ENCODE data around the gene NAB2.

DNA sequence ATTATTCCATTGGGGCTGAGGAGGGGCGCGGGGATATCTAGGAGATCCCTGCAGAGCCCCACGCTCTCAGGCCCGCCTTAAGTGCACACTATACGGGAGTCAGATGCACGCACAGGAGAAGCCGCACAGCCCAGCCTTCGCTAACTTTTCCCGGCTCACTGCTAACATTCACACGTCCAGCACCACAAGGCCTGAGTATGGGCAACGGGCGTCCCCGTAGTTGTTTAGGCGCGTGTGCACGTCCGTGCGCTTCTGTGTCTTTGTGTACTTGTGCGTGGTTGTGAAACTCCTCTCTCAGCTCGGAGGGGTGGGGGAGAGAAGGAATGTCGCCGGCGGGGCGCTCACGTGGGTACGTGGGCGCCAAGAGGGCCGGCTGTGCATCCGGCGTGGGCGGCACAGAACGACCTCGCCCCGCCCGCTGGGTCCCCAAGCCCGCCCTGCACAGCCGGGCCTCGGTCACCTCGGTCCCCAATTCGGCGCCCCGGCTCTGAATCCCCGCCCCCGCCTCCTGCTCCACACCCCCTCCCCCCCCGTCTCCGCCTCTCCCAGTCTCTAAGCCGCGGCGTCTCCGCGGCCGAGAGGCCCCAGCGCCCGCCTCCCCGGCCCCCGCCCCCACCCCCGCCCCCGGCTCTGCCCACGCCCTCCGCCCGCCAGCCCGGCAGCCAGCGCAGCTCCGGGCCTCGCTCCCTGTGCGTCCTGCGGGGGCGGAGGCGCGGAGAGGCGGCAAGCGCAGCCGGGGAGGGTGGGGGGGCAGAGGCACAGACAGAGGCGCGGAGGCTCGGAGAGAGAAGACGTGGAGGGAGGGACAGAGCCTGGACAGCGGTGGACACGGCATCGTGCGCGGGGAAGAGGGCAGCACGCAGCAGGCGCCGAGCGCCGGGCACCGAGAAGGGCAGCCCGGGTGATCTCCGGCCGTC is at the start of gene NAB2:
- peak; percentile 87 for TF ChIP-seq ZBTB26 (tag by site-specific recombination; optimal IDR thresholded peaks at IDR 0.05)
- TF ChIP-seq ZNF501 (tag by site-specific recombination; IDR thresholded peaks at IDR 0.05), result 0 out of 2 replicates have a peak, but pooled peaks have one; percentile 67
- TF ChIP-seq, protein P1, sequence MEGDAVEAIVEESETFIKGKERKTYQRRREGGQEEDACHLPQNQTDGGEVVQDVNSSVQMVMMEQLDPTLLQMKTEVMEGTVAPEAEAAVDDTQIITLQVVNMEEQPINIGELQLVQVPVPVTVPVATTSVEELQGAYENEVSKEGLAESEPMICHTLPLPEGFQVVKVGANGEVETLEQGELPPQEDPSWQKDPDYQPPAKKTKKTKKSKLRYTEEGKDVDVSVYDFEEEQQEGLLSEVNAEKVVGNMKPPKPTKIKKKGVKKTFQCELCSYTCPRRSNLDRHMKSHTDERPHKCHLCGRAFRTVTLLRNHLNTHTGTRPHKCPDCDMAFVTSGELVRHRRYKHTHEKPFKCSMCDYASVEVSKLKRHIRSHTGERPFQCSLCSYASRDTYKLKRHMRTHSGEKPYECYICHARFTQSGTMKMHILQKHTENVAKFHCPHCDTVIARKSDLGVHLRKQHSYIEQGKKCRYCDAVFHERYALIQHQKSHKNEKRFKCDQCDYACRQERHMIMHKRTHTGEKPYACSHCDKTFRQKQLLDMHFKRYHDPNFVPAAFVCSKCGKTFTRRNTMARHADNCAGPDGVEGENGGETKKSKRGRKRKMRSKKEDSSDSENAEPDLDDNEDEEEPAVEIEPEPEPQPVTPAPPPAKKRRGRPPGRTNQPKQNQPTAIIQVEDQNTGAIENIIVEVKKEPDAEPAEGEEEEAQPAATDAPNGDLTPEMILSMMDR (tag by site-specific recombination; IDR thresholded peaks at IDR 0.05), result no peak; the same call in 1 of the 2 replicates
- TF ChIP-seq ZNF560 (tag by site-specific recombination; IDR thresholded peaks at IDR 0.05; ENCODE audit: borderline replicate concordance), result no peak; the same call in 1 of the 2 replicates
- no peak for TF ChIP-seq ZNF10 (tag by site-specific recombination; IDR thresholded peaks at IDR 0.05)
- TF ChIP-seq HOXA7 (CRISPR knock-in tag; IDR thresholded peaks at IDR 0.05; ENCODE audit: borderline replicate concordance), result no peak
- TF ChIP-seq, protein P2, sequence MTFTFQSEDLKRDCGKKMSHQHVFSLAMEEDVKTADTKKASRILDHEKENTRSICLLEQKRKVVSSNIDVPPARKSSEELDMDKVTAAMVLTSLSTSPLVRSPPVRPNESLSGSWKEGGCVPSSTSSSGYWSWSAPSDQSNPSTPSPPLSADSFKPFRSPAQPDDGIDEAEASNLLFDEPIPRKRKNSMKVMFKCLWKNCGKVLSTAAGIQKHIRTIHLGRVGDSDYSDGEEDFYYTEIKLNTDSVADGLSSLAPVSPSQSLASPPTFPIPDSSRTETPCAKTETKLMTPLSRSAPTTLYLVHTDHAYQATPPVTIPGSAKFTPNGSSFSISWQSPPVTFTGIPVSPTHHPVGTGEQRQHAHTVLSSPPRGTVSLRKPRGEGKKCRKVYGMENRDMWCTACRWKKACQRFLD (tag by site-specific recombination; IDR thresholded peaks at IDR 0.05), result no peak
